IMR-90 (cell line): ENCODE data around the gene TM4SF1. TPM values are rescaled to one million over a fixed set of nuclear protein-coding genes. Genes with fewer than 3 reads are reported as not detected.
A peak's percentile ranks its signal among the peaks of the same experiment; 100 is the strongest.

ENCODE experiments used
- ATAC-seq: fragments of 200-7000 bp; cut with Tn5 transposase; 2 replicates; pipeline ENCODE4 v1.9.1; 2020; ENCODE audit warnings: low read depth, mild to moderate bottlenecking, moderate library complexity
- BruUV-seq: library from RNA; stranded (reverse); fragments of 400-500 nt; replicated peaks from 2 replicates; lab custom pipeline; 2021; lab: Mats Ljungman, UMichigan
- CTCF ChIA-PET: fragments of 300-600 bp; formaldehyde crosslinking; extraction: SDS; loops from one replicate; lab custom pipeline; 2021; ENCODE audit warnings: antibody characterized with exemption; lab: Yijun Ruan, JAX
- POLR2A ChIA-PET: fragments of 300-600 bp; sonication (Branson Sonifier 250); formaldehyde crosslinking; loops from one replicate; lab custom pipeline; 2022; ENCODE audit warnings: antibody characterized with exemption; ENCODE audit not compliant: unreplicated experiment; lab: Charles Lee
- DNase-seq: peaks from one replicate; pipeline ENCODE4 v3.0.0; 2013
- H2AFZ ChIP-seq: replicated peaks from 2 replicates; pipeline ENCODE3; 2013; ENCODE audit warnings: low read length, mild to moderate bottlenecking; ENCODE audit not compliant: poor library complexity
- H2AK5ac ChIP-seq: 2 replicates; pipeline ENCODE4 v1.6.1; 2013; ENCODE audit warnings: low read depth, low read length, inconsistent platforms
- H2AK9ac ChIP-seq: replicated peaks from 2 replicates; pipeline ENCODE3; 2013; ENCODE audit warnings: mild to moderate bottlenecking, low read depth, low read length, moderate library complexity; ENCODE audit not compliant: poor library complexity
- H2BK120ac ChIP-seq: 2 replicates; pipeline ENCODE4 v1.6.1; 2013; ENCODE audit warnings: low read depth, low read length, inconsistent platforms
- H2BK15ac ChIP-seq: 3 replicates; pipeline ENCODE4 v1.6.1; 2013; ENCODE audit warnings: low read depth, low read length, inconsistent platforms
- H2BK20ac ChIP-seq: 2 replicates; pipeline ENCODE4 v1.6.1; 2013; ENCODE audit warnings: low read depth, mild to moderate bottlenecking, inconsistent platforms, low read length, moderate library complexity
- H2BK5ac ChIP-seq: 2 replicates; pipeline ENCODE4 v1.6.1; 2013; ENCODE audit warnings: mild to moderate bottlenecking, low read depth, low read length, inconsistent platforms; ENCODE audit not compliant: poor library complexity, severe bottlenecking
- H3K14ac ChIP-seq: replicated peaks from 2 replicates; pipeline ENCODE4 v1.6.1; 2013; ENCODE audit warnings: low read depth, low read length, inconsistent platforms
- H3K18ac ChIP-seq: 2 replicates; pipeline ENCODE4 v1.6.1; 2013; ENCODE audit warnings: low read depth, low read length, control low read depth
- H3K23ac ChIP-seq: 2 replicates; pipeline ENCODE4 v1.6.1; 2013; ENCODE audit warnings: low read depth, low read length, inconsistent platforms
- H3K27ac ChIP-seq: 2 replicates; pipeline ENCODE4 v1.5.1; 2013; ENCODE audit warnings: mild to moderate bottlenecking, control low read depth, low read length; ENCODE audit not compliant: insufficient read depth
- H3K27me3 ChIP-seq: 2 replicates; pipeline ENCODE4 v1.6.1; 2013; ENCODE audit warnings: low read length; ENCODE audit not compliant: control insufficient read depth, insufficient read depth
- H3K36me3 ChIP-seq: 2 replicates; pipeline ENCODE4 v1.6.1; 2013; ENCODE audit warnings: low read length, mixed read lengths; ENCODE audit not compliant: control insufficient read depth, insufficient read depth
- H3K4ac ChIP-seq: 2 replicates; pipeline ENCODE4 v1.6.1; 2013; ENCODE audit warnings: low read depth, low read length, inconsistent platforms
- H3K4me1 ChIP-seq: 2 replicates; pipeline ENCODE4 v1.6.1; 2013; ENCODE audit warnings: low read length, mixed read lengths; ENCODE audit not compliant: control insufficient read depth, insufficient read depth
- H3K4me2 ChIP-seq: 2 replicates; pipeline ENCODE4 v1.6.1; 2013; ENCODE audit warnings: low read depth, mild to moderate bottlenecking, control low read depth, low read length, moderate library complexity
- H3K4me3 ChIP-seq: 2 replicates; pipeline ENCODE4 v1.5.1; 2013; ENCODE audit warnings: low read depth, mild to moderate bottlenecking, control low read depth, low read length, moderate library complexity; ENCODE audit not compliant: insufficient read depth
- H3K56ac ChIP-seq: 2 replicates; pipeline ENCODE4 v1.6.1; 2013; ENCODE audit warnings: low read length, inconsistent platforms; ENCODE audit not compliant: insufficient read depth; ENCODE audit errors: extremely low read depth
- H3K79me1 ChIP-seq, 2 experiments: 2 replicates each; pipeline ENCODE4 v1.6.1; 2013; ENCODE audit warnings: low read length in 2 of 2, inconsistent platforms in 1 of 2, low read depth in 1 of 2
- H3K9ac ChIP-seq: 2 replicates; pipeline ENCODE4 v1.6.1; 2013; ENCODE audit warnings: low read depth, low read length, control low read depth
- H3K9me1 ChIP-seq: 2 replicates; pipeline ENCODE4 v1.6.1; 2013; ENCODE audit warnings: low read length, inconsistent platforms; ENCODE audit not compliant: insufficient read depth
- H3K9me3 ChIP-seq: 2 replicates; pipeline ENCODE4 v1.6.1; 2013; ENCODE audit warnings: low read length; ENCODE audit not compliant: control insufficient read depth, insufficient read depth
- H4K20me1 ChIP-seq: 2 replicates; pipeline ENCODE4 v1.6.1; 2013; ENCODE audit warnings: low read length, inconsistent platforms; ENCODE audit not compliant: insufficient read depth
- H4K5ac ChIP-seq: 2 replicates; pipeline ENCODE4 v1.6.1; 2013; ENCODE audit warnings: mild to moderate bottlenecking, low read depth, low read length, control low read depth
- H4K8ac ChIP-seq, 2 experiments: 2 replicates each; pipeline ENCODE4 v1.6.1; 2013; ENCODE audit warnings: low read depth in 2 of 2, low read length in 2 of 2, control low read depth in 1 of 2, inconsistent platforms in 1 of 2
- H4K91ac ChIP-seq: 2 replicates; pipeline ENCODE4 v1.6.1; 2013; ENCODE audit warnings: low read depth, low read length, inconsistent platforms; ENCODE audit not compliant: insufficient read depth
- BHLHE40 ChIP-seq: fragments of 150-350 bp; IDR thresholded peaks from 2 replicates; pipeline ENCODE4 v1.6.1; 2016; ENCODE audit warnings: mild to moderate bottlenecking, low read depth, low read length
- CHD1 ChIP-seq: IDR thresholded peaks from 2 replicates; pipeline ENCODE4 v1.6.1; 2012; ENCODE audit warnings: low read depth, low read length, improper control_type of control experiment
- NFE2L2 ChIP-seq: fragments of 150-350 bp; IDR thresholded peaks from 2 replicates; pipeline ENCODE4 v1.6.1; 2016; ENCODE audit warnings: low read depth, mild to moderate bottlenecking, low read length
- RAD21 ChIP-seq: IDR thresholded peaks from 2 replicates; pipeline ENCODE4 v1.6.1; 2012; ENCODE audit warnings: low read length, improper control_type of control experiment
- RFX5 ChIP-seq: IDR thresholded peaks from 2 replicates; pipeline ENCODE4 v1.8.0; 2012; ENCODE audit warnings: low read depth, mild to moderate bottlenecking, low read length, moderate library complexity
- SMC3 ChIP-seq: fragments of 150-350 bp; IDR thresholded peaks from 2 replicates; pipeline ENCODE4 v1.6.1; 2016; ENCODE audit warnings: low read depth, mild to moderate bottlenecking, antibody characterized with exemption, low read length, moderate library complexity
- WGBS, 2 experiments: methylation state at CpG; one replicate each; pipeline versions ENCODE4 v1.1.5 to v1.1.7; 2013; ENCODE audit warnings: missing lambda C conversion rate in 2 of 2; ENCODE audit not compliant: insufficient read length in 1 of 2; ENCODE audit errors: extremely low coverage in 2 of 2; 5-methylcytosine and 5-hydroxymethylcytosine counted together
- dilution Hi-C: fragments of 300-500 bp; cut with HindIII; formaldehyde crosslinking; loops from one replicate; pipeline ENCODE4 v1.14.3; 2018; ENCODE audit warnings: low sequenced_read_pairs; ENCODE audit not compliant: unreplicated experiment
- in situ Hi-C: fragments of 300-500 bp; cut with MboI; formaldehyde crosslinking; loops from 3 replicates; pipeline ENCODE4 v1.14.3; 2019; ENCODE audit warnings: low sequenced_read_pairs, inconsistent platforms, mixed read lengths
- intact Hi-C: fragments of 100-400 bp; cut with micrococcal nuclease; formaldehyde crosslinking; loops from 2 replicates; pipeline ENCODE4 v1.10.0; 2022
- polyA plus RNA-seq, 3 experiments: library from polyadenylated mRNA; depleted of rRNA; stranded (reverse); fragments of >200 nt; gene quantifications; 2 replicates each; pipeline ENCODE4 v1.2.3, GENCODE V29; 2012; ENCODE audit warnings: low replicate concordance in 1 of 3
- total RNA-seq: library from RNA; depleted of rRNA; stranded (reverse); fragments of >200 nt; gene quantifications from 2 replicates; pipeline ENCODE4 v1.2.3, GENCODE V29; 2012
- TF ChIP-seq, protein P1 (sequence below): fragments of 150-350 bp; IDR thresholded peaks from 2 replicates; pipeline ENCODE4 v1.6.1; 2016; ENCODE audit warnings: low read depth, mild to moderate bottlenecking, low read length, moderate library complexity, borderline replicate concordance

TM4SF1 gene
- total and polyA plus RNA-seq, 2 of the 4 experiments (the other 2 are of a cell fraction): 232 to 302 TPM

DNA sequence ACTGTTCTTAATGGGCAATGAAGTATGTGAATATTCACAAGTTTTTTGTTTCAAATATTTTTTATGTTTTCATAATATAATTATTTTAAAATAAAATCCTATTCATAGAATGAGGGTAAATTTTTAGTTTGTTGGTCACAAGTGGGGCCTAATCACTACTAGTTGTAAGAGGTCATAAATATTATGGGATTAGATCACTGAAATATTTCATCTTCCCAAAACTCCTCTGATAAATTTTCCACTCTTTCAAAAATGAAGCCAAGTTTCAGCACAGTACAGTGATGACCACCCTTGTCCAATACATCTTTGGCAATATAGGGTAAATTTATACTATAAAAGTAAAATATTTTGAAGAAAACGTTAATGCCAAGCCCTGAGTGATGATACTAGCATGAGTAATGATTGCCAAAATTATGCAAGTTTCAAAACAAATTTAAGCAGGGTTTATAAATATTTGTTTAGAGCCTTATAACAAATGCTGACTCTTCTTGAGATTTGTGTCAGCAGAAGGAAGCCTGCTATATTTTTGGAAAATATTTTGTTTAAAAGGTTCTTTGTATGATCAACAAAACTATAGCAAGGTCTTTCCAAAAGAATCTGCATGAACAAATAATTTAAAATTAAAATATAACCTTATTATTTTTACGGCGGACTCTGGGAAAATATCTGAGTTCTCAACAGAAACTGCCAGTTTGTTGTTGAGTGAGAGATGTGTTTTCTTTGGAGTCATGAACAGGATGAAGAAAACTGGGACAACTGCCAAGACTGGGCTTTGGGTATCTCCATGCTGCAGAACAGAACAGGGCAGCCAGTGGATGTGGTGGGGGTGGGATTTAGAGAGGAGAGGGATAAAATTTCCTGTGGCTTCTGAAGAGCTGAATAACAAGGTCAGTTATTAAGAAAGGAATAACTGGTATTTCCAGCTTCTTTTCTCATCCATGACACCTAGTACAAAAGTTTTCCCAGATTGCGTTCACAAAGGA lies 17.9 kb upstream of the TM4SF1 start:
- Histone ChIP-seq H2BK120ac (peak overlapping the region; percentile 93), H3K4me3 (no peak overlapping the region), H3K9me1 (peaks cover 10% of the 10 kb centered on the region), H3K27me3 (no peaks in the 10 kb centered on the region), H2AK5ac (peak overlapping the region; percentile 93), H3K36me3 (no peaks in the 10 kb centered on the region), H3K79me1 (peaks cover 0 to 6% of the 10 kb centered on the region in 2 experiments; a peak in 2 of 4 replicates), H4K8ac (peak overlapping the region; percentile 68 to 86), H4K20me1 (no peaks in the 10 kb centered on the region), H3K4ac (peak overlapping the region; percentile 89), H2BK15ac (peak overlapping the region; percentile 87; the same call in 2 of the 3 replicates), H3K9me3 (no peaks in the 10 kb centered on the region), H3K9ac (0 out of 2 replicates have a peak overlapping the region, but pooled peaks have one; percentile 9), H3K27ac (peak overlapping the region; percentile 60), H2AFZ (no peak overlapping the region), H3K14ac (peak overlapping the region; percentile 97), H3K4me2 (no peak overlapping the region), H4K5ac (peak overlapping the region; percentile 92; the same call in 1 of the 2 replicates), H3K18ac (peak overlapping the region; percentile 93), H2AK9ac (no peak overlapping the region), H3K23ac (peak overlapping the region; percentile 84; the same call in 1 of the 2 replicates), H3K56ac (peak overlapping the region; percentile 74), H4K91ac (peak overlapping the region; percentile 85), H2BK5ac (peak overlapping the region; percentile 77), H3K4me1 (peaks cover 13% of the 10 kb centered on the region), H2BK20ac (peak overlapping the region; percentile 94)
- WGBS, 2 experiments: 0% methylated on average over 1 of the region's 4 CpGs; no CpG with 5 or more reads in 1 of the 2 experiments
- no peak for TF ChIP-seq RFX5
- TF ChIP-seq CHD1: no peak
- no peak for TF ChIP-seq BHLHE40
- TF ChIP-seq, protein P1, sequence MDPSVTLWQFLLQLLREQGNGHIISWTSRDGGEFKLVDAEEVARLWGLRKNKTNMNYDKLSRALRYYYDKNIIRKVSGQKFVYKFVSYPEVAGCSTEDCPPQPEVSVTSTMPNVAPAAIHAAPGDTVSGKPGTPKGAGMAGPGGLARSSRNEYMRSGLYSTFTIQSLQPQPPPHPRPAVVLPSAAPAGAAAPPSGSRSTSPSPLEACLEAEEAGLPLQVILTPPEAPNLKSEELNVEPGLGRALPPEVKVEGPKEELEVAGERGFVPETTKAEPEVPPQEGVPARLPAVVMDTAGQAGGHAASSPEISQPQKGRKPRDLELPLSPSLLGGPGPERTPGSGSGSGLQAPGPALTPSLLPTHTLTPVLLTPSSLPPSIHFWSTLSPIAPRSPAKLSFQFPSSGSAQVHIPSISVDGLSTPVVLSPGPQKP: no peak
- no peak for TF ChIP-seq SMC3
- TF ChIP-seq NFE2L2: no peak
- no peak for TF ChIP-seq RAD21
- POLR2A ChIA-PET: interaction anchor here (0.8 kb wide), 1 partner anchor 308 kb away, joined by 4 read pairs; no protein-coding TSS in a partner anchor
- CTCF ChIA-PET: interaction anchor here (0.6 kb wide), 1 partner anchor 11 kb away, joined by 6 read pairs; no protein-coding TSS in a partner anchor
- in situ Hi-C loops (loop anchor here (5.0 kb wide), 1 partner anchor 82 kb away; no protein-coding TSS in a partner anchor), intact Hi-C loops (no loop called here), dilution Hi-C loops (no loop called here)
- peak; percentile 30 for ATAC-seq
- DNase-seq: peak; percentile 67
- BruUV-seq: no TSS peak
